Measurements from ENCODE around the gene DCUN1D2.
"Not testable (repeated sequence)": the region's sequence is repeated elsewhere in the genome, so short reads cannot be mapped to it uniquely, and the experiment has no call there.

The DCUN1D2 gene

GRCh38 chr13:113442354-113442984 is 48.0 kb downstream of the DCUN1D2 start:
- no peak for DNase-seq

DNA sequence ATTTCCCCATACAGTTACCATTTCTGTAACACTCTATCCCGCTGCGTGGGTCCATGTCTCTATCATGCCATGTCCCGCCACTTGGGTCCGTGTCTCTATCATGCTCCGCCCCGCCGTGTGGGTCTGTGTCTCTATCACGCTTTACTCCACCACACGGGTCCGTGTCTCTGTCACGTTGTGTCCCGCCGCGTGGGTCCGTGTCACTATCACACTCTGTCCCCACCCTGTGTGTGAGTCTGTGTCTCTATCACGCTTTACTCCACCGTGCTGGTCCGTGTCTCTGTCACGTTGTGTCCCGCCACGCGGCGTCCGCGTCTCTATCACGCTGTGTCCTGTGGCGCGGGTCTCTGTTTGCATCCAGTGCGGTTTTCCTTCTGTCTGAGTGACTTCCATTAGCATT is 48.9 kb downstream of the DCUN1D2 start:
- DNase-seq: no peak

DNA sequence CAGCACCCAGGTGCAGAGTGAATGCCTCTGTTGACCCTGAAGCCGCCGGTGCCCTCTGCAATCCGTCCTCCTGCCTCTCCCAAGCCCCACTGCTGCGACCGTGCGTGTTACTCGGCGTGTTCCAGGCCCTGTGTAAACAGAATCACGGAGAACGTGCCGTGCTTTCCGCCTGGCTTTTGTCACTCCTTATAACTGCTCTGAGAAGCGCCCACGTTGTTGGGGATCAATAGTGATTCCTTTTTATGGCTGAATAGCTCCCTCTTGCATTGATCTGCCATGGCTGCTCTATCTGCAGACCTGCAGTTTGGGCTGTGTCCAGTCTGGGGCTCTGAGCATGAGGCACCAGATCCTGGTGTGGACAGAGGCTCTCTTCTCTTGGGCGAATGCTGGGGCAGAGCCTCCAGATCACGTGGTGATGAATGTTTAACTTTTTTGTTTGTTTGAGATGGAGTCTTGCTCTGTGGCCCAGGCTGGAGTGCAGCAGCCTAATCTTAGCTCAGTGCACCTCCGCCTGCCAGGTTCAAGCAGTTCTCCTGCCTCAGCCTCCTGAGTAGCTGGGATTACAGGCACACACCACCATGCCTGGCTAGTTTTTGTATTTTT is 53.0 kb downstream of the DCUN1D2 start:
- DNase-seq: no peak

DNA sequence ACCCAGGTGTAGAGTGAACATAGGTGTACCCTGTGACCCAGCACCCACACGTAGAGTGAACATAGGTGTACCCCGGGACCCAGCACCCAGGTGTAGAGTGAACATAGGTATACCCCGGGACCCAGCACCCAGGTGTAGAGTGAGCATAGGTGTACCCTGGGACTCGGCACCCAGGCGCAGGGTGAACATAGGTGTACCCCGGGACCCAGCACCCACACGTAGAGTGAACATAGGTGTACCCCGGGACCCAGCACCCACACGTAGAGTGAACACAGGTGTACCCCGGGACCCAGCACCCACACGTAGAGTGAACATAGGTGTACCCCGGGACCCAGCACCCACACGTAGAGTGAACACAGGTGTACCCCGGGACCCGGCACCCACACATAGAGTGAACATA is 53.6 kb downstream of the DCUN1D2 start:
- DNase-seq: not testable (repeated sequence)

- not testable (repeated sequence) for DNase-seq
Measured at GRCh38 chr13:113435907-113436306, 54.6 kb downstream of the DCUN1D2 start.

GRCh38 chr13:113433391-113433916 is 57.1 kb downstream of the DCUN1D2 start:
- no peak for DNase-seq

DNA sequence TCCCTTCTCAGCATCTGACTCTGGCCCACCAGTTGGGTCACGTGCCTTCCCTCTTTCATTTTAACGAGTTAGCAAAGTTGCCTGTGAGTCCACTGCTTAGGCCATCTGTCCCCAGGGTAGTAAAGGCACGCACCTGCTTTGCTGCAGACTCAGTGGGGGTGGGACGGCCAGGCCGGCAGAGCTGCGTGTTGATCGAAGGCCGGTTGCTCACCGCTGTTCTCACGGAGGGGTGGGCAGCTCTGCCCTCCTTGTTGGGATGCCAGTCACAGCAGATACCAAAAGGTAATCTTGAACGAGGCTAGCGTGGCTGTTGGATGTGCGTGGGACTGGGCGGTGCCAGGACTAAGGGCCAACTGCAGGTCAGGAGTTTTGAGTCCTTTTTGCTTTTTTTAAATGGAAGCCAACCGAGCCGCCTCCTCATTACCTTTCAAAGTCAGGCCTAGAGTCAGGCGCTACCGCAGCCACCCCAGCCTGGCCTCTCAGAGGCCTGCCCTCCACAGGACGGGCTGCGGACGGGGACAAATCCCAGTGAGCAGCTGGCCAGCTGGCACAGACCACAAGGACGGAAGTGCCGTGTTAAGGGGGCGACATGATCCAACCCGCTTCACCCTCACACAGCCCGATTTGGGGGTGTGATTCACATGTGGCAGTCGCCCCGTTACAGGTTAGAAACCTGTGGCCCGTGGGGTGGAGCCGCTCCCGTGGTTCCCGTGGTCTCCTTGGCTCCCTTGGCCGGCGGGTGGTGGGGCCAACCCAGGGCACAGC is 57.8 kb downstream of the DCUN1D2 start:
- DNase-seq: no peak

DNA sequence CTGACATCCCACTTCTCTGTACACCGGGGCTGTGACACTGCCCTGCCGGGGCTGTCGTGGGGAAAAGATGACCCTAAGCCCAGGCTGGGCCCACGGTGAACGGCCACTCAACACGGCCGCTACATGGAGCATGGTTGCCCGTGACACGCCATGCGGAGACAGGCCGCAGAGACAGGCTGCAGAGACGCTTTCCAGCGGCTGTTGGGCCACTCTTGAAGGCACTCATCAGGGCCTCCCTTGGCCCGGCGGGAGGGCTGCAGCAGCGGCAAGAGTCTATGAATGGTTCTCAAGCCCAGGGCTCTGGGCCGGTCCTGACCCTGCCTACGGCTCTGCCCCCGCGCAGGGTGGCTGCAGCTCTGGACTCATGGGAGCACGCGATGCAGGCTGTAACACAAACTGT is 59.3 kb downstream of the DCUN1D2 start:
- DNase-seq: no peak

DNA sequence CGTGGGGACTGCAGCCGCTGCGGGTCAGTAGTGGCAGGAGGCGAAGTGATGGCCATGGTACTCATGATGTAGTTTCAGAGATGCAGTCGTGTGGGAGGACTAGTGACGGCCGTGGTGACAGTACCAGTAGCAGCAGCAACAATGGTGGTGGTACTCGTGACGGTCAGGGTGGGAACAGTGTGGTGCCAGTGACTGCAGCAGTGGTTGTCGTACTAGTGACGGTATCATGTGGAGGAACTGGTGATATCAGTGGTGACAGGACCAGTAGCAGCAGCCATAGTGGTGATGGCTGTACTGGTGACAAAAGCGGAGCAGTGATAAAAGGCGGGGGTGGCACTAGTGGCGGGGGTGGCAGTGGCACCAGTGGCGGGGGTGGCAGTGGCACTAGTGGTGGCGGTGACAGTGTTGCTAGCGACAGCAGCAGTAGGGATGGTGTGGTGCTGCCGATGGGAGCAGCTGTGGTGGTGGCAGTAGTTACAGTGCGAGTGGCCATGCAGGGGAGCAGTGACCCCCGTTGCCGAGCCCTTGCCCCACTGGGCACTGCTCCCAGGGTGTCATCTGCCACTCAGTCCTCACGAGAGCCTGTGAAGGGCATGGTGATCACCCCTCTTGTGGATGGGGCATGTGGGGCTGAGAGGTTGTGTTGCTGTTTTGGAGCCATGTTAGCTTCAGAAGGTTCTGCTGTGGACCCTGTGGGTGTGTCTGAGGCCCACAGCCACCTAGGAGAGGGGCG is 60.0 kb downstream of the DCUN1D2 start:
- no peak for DNase-seq

DNA sequence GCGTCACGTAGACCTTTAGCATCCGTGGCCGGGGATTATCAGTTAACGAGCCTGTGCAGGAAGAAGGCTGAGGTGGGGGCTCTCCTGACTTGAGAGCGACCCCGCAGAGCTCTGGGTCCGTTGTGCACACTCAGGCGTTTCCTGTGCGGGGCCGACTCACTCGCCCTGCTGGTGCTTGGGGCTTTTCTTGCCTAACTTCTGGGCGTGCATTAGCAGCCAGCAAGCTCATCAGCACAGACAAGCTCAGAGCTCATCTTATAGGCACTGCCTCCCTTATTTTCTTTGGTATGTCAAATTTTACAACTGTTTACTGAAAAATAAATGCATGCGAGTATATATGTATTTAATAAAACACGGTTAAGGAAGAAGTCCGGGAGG is 60.9 kb downstream of the DCUN1D2 start:
- DNase-seq: no peak

DNA sequence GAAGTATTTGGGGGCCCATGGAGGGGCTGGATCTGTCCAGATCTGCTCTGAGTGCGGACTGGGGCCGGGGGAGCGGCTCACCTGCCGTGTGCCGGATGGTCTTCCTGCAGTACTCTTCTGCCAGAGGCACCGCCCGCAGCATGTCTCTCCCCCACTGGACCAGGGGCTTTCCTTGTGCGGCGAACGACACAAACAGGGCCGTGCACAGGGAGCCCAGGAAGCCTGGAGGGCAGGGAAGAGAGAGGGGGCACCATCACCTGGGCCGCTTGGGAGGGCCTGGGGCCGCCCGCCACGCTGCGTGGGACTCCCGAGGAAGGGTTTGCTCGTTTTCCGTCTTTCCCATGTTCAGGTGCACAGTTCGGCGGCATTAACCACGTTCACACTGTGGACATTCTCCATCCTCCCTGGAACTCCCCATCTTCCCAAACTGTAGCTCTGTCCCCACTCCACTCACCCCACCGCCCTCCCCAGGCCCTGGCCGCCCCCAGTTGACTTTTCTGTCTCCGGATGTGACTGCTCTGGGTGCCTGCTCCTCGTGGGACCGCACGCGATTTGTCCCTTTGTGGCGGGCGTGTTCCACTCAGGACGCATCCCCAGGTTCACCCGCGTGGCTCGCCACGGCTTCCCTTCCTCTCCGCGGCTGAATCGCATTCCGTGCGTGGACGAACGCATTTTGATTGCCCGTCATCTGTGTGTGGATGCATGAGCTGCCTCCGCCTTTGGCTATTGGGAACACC is 61.5 kb downstream of the DCUN1D2 start:
- no peak for DNase-seq

DNA sequence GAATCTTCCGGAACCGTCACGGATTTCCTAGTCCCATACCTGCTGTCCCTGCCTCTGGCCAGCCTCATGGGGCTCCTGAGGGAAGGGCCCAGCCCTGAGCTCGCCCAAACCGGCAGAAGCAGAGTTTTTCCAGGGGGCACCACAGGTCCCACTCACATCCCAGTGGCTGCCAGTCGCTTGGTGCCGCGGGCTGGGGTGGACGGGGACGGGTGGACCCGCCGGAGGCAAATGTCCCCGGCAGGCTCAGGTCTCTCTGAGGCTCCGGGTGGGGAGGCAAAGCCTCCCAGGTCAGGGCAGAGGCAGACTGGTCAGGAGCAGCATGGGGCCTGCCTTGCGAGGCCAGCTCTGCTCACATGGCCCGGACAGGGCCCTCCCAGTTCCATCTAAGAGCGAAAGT is 62.0 kb downstream of the DCUN1D2 start:
- DNase-seq: no peak

DNA sequence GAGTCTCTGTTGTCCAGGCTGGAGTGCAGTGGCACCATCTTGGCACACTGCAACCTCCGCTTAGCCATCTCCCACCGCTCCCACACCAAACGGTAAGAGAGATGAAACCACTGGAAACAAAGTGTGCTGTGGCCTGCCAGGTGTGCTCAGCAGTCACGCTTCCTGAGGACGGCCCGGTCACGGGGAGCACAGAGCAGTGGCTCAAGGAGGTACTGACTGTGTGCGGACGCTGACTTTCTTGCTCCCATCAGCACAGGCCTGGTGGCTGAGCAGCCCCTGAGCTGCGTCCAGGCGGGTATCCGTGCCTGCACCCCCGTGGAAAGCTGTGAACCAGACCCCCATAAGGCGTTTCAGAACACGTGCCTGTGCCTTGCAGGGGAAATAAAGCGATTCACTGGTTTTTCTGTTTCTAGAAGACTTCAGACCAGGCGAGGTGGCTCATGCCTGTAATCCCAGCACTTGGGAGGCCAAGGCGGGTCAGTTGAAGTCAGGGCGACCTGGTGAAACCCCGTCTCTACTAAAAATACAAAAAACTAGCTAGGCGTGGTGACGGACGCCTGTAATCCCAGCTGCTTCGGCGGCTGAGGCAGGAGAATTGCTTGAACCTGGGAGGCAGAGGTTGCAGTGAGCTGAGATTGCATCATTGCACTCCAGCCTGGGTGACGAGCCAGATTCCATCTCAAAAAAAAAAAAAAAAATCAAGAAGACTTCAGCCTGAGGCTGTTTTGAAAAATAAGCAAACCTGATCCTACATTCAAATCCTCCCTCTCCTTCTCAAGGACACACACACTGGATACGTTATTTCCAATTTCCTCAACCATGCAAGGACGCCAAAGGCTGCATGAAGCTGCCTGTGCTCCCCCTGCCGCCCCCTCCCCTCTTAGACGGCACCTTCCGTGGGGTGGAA is 62.7 kb downstream of the DCUN1D2 start:
- no peak for DNase-seq

DNA sequence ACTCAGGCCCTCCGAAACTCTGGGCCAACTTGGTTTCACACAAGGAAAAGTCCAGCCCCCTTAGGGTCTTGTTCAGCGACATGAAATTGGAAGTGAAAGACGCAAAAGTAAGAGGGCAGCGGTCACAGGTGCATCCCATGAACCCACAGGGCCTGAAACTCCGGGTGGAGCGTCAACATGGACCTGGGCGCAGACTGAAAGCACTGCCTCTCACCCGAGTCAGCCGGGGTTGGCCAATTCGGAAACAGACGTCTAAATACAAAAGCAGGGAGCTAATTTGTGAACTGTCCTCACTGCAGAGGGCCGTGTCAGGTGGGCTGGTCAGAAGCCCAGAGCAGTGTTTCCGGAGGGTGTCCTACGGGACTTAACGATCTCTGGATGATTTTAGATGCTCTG is 63.9 kb downstream of the DCUN1D2 start:
- DNase-seq: no peak

GRCh38 chr13:113425941-113426590 is 64.4 kb downstream of the DCUN1D2 start:
- no peak for DNase-seq

DNA sequence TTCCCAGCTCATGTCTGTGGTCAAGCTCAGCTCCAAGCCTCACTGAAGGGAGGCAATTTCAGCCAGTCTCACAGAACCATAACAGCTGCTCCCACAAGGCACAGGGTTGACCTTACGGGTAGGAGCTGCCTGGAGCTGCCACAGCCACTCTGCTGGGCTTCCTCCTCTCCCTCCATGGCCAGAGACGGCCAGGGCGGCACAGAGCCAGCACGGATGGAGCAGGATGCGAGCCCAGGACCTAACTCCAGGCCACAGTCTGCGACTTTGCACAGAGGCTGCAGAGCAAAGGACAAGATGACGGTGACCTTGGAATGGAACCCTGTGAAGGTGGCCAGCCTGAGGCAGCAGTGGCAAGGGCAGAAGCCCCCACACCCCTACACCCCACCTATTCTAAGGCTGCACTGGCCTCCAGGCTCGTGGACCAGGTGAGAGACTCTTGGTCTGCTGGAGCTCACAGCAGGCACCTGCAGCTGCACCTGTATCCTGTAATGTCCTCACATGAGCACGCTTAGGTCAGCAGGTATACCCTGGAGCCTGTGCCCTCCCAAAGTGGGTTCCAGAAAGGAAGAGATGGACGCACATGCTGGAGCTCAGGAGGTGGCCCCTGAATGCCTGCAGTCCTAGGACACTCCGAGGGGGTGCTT is 66.9 kb downstream of the DCUN1D2 start:
- DNase-seq: no peak

GRCh38 chr13:113422807-113423519 is 67.5 kb downstream of the DCUN1D2 start:
- no peak for DNase-seq

DNA sequence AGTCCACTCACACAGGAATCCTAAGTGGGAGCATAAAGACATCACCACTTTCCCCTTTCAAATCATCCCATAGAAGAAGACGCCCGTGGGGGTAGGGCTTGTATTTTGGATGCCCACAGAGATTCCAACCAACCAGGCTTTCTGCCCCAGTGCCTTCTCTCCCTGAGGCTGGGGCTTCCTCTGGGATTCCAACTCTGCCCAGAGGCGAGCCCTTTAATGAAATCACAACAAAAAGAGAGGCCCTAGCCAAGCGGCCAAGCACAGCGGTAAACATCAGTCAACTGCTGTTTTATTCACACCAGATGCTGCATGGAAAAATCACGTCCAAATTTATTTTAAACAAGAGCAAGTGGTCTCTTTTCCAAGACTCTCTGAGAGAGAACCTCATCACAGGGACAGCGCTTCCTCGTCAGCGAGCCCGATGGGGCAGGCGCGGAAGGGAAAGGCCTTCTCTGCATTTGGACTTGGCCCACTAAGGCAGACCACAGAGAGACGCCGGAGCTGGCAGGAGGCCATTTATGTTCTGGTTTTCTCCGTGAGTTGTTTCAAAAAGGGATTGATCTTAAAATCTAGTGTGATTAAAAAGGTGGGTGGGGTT is 68.7 kb downstream of the DCUN1D2 start:
- no peak for DNase-seq

- no peak for DNase-seq
Measured at GRCh38 chr13:113420833-113421600, 69.5 kb downstream of the DCUN1D2 start.
